Caki2 (cell line): ENCODE measurements around the gene SETBP1. TPM values are rescaled to one million over a fixed set of nuclear protein-coding genes. Genes with fewer than 3 reads are reported as not detected.

Experiments
- DNase-seq: peaks from one replicate; pipeline ENCODE4 v3.0.0-alpha.2; 2015; ENCODE audit warnings: low read depth
- in situ Hi-C: cut with HindIII; loops from 2 replicates; pipeline ENCODE4 v1.10.0; 2016; ENCODE audit warnings: low sequenced_read_pairs, low pct_unique_long_range_greater_than_20kb, mixed read lengths
- total RNA-seq: library from RNA; depleted of rRNA; stranded (reverse); fragments of >200 nt; shearing (Covaris generic); gene quantifications from 2 replicates; pipeline ENCODE4 v1.2.3, GENCODE V29; 2014; ENCODE audit warnings: low replicate concordance

The SETBP1 gene
- total RNA-seq, 1 experiment from 2014 or later, result 0.51 TPM

- no peak for DNase-seq
- in situ Hi-C loops, result no loop called here
Measured at GRCh38 chr18:44816050-44816449, 135.4 kb downstream of the SETBP1 start.

DNA sequence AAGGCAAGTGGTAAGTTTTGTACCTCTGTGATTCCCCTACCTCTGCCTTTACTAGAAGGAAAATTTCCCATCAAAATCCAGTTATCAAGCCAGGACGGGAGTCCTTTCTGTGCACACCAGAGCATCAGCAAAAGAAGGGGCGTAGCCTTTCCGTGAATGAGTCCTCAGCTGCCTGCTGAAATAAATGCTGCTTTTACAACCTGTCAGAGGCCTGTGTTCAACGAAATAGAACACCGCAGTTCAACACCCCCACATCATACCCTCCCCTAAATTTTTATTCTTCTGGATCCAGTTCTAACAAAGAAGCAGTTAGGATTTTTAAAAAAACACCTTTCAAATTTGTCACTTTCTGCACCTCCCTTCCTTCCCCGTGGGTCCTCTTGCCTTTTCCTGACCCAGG is 135.8 kb downstream of the SETBP1 start:
- in situ Hi-C loops, result no loop called here
- no peak for DNase-seq

GRCh38 chr18:44817831-44818473 is 137.3 kb downstream of the SETBP1 start:
- DNase-seq, result no peak
- in situ Hi-C loops, result no loop called here

DNA sequence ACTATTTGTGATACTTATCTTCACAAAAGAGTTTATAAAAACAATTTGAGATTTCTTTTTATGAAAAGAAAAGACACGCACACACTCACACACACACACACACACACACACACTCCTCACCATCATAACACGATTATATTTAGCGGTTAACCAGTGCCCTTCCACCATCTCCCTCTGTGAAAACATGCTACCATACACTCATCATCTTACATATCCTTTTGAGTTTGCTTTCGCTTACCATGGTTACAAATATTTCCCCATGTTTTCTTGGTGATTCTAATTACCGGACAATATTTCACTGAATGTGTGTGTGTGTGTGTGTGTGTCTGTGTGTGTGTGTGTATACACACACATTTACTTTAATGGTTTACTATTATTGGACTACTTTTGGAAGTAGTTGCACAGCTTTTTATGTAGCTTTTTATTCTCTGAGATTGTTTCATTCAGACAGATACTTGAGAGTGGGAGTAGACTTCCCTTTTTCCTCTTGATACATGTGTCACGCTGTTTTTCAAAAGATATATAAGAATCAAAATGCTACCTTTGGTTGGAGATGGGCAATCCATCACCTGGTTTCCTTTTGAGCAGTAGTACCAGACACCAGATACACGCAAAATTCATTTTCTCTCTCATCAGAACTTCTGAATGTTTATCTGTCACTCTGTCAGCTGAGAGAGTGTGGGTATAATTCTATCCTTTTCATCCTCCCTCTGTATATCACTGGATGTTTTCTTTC is 138.1 kb downstream of the SETBP1 start:
- in situ Hi-C loops, result no loop called here
- no peak for DNase-seq

GRCh38 chr18:44819944-44820510 is 139.3 kb downstream of the SETBP1 start:
- no peak for DNase-seq
- in situ Hi-C loops, result no loop called here

- in situ Hi-C loops, result no loop called here
- DNase-seq, result no peak
Measured at GRCh38 chr18:44821924-44822323, 141.2 kb downstream of the SETBP1 start.

DNA sequence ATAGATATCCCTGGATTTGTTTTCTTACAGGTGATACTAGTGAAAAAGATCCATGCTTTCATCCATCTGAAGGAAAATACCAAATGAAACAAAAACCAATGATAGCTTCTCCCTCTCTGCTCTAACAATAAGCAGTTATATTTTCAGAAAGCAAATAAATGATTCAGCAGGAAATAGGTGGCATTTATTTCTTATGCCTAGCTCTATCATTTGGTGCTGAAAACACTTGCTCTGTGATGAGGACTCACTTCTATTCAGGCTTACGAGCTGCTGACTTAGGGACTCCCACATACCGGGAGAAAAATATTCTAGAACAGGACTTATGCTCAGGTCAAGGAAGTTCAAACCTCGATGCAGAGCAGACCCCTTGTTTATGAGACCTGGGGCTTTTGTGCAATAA is 142.6 kb downstream of the SETBP1 start:
- in situ Hi-C loops, result no loop called here
- no peak for DNase-seq

DNA sequence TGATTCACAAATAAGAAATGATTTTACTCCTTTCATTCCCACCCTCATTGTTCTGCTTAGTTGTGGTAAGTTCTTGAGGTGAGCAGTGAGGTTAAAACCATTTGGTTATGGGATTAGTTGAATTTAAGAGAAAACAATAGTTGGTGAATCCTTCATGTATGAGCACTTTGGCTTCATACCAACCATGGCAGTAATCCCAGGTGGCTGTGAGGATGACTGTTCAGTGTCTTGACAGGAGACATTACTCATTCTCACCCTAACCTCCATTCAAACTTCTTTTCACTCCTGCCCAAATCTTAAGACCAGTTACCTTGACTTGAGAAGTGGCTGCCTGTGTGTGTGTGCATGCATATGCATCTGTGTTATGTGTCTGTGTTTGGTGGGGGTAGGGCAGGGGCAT is 143.1 kb downstream of the SETBP1 start:
- DNase-seq, result no peak
- in situ Hi-C loops, result no loop called here

GRCh38 chr18:44824884-44825283 is 144.2 kb downstream of the SETBP1 start:
- no peak for DNase-seq
- in situ Hi-C loops, result no loop called here

DNA sequence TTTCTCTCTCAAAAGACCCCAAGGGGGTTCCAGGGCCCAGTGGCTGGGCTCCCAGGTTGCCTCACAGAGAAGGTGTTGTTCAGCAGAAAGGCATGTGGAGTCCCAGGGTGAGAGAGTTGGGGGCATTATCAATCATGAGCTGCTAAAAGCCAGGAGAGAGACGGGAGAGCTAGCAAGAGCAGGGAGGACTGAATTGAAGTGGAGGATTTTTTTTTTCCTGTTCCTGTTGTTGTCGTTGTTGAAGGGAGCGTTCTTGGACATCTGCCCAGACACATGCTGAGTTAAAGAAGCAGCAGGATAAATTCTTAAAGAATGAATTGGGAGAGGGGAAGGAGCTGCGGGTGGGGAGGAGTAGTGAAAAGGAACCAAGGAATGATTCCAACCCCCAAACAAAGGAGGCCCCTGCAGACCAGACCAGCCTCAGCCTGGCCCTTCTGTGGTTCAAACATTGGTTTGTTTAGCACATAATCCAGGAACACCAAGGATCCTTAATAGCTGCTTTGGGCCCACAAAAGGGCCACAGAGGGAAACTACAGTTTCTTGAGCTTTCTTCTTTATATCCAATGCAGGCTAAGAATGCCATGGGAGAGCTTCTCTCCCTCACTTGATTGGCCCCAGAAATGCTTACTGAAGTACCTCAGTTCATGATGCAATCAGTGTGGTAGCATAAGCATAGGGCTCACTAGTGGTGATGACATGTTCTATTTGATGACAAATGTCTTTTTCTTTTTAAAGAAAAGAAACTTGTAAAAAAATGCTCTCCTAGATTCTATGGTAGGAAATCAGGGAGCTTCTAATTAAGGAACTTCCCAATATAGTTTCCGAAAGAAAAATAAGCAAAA is 146.0 kb downstream of the SETBP1 start:
- peak; percentile 54 for DNase-seq
- in situ Hi-C loops, result no loop called here

DNA sequence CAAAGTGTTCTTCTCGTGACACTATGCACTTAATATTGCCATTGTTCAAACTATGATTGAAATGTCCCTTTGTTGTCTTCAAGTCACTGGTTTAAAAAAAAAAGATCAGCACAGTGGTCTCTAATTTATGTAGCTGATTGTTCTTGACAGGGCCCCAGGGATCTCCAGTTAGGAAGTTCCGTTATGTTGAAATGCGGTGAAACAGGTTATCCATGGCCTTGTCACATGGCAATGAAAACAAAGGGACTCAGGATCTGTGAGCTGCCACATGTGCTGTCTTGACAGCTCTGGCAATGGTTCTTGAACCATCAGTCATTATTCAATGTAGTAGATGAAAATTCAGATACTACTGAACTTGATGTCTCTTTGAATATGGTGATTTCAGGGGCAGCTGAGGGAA is 147.4 kb downstream of the SETBP1 start:
- in situ Hi-C loops, result no loop called here
- DNase-seq, result no peak

GRCh38 chr18:44830581-44830980 is 149.9 kb downstream of the SETBP1 start:
- no peak for DNase-seq
- in situ Hi-C loops, result no loop called here

GRCh38 chr18:44833786-44834185 is 153.1 kb downstream of the SETBP1 start:
- in situ Hi-C loops, result no loop called here
- no peak for DNase-seq

- no peak for DNase-seq
- in situ Hi-C loops, result no loop called here
Measured at GRCh38 chr18:44834867-44835469, 154.3 kb downstream of the SETBP1 start.

GRCh38 chr18:44835703-44836102 is 155.0 kb downstream of the SETBP1 start:
- in situ Hi-C loops, result no loop called here
- no peak for DNase-seq

- in situ Hi-C loops, result no loop called here
- DNase-seq, result no peak
Measured at GRCh38 chr18:44836263-44836662, 155.6 kb downstream of the SETBP1 start.

- in situ Hi-C loops, result no loop called here
- DNase-seq, result no peak
Measured at GRCh38 chr18:44837482-44838180, 156.9 kb downstream of the SETBP1 start.
